HepG2 (cell line): ENCODE data around the gene AK6. TPM values are rescaled to one million over a fixed set of nuclear protein-coding genes. Genes with fewer than 3 reads are reported as not detected.

Source experiments
- ARNT2 ChIP-seq: sonication (generic); formaldehyde crosslinking; IDR thresholded peaks from 2 replicates; pipeline ENCODE4 v1.8.0; 2022; ENCODE audit warnings: mild to moderate bottlenecking, low read depth, missing genetic modification reagents, moderate library complexity
- ATAD3A ChIP-seq: sonication (generic); formaldehyde crosslinking; IDR thresholded peaks from 2 replicates; pipeline ENCODE4 v1.4.0; 2020; ENCODE audit warnings: missing genetic modification reagents
- ATM ChIP-seq: fragments of 450-650 bp; IDR thresholded peaks from 2 replicates; pipeline ENCODE4 v1.7.1; 2017; ENCODE audit warnings: mild to moderate bottlenecking, borderline replicate concordance
- FOXO1 ChIP-seq: sonication (generic); formaldehyde crosslinking; IDR thresholded peaks from 2 replicates; pipeline ENCODE4 v1.4.0; 2020; ENCODE audit warnings: missing genetic modification reagents
- MAFK ChIP-seq, 2 experiments: IDR thresholded peaks in 1 of 2; conservative IDR thresholded peaks in 1 of 2; 2 replicates each; pipeline ENCODE4 v1.6.1; 2011; ENCODE audit warnings: improper control_type of control experiment in 2 of 2, low read length in 2 of 2
- PHF20 ChIP-seq: sonication (generic); formaldehyde crosslinking; IDR thresholded peaks from 2 replicates; pipeline ENCODE4 v1.5.0; 2020; ENCODE audit warnings: mild to moderate bottlenecking, missing genetic modification reagents
- POGK ChIP-seq: sonication (generic); formaldehyde crosslinking; conservative IDR thresholded peaks from 2 replicates; pipeline ENCODE4 v1.8.0; 2022; ENCODE audit warnings: mild to moderate bottlenecking, moderate library complexity, missing genetic modification reagents
- RBFOX2 ChIP-seq: fragments of 200-400 bp; formaldehyde crosslinking; IDR thresholded peaks from 2 replicates; pipeline ENCODE4 v1.6.1; 2017; ENCODE audit warnings: low read depth, mild to moderate bottlenecking, low read length
- SMARCC2 ChIP-seq: fragments of 450-650 bp; IDR thresholded peaks from 2 replicates; pipeline ENCODE4 v1.6.1; 2017; ENCODE audit warnings: antibody characterized with exemption, mild to moderate bottlenecking
- SOX6 ChIP-seq, 2 experiments: fragments of 450-650 bp in 1 of 2; sonication (generic) in 1 of 2; formaldehyde crosslinking in 1 of 2; IDR thresholded peaks; 2 replicates each; pipeline versions ENCODE4 v1.4.0 to v1.6.1; 2017 to 2020; ENCODE audit warnings: antibody characterized with exemption in 1 of 2, mild to moderate bottlenecking in 1 of 2, missing genetic modification reagents in 1 of 2
- ZBTB7A ChIP-seq: sonication (generic); formaldehyde crosslinking; IDR thresholded peaks from 2 replicates; pipeline ENCODE4 v1.8.0; 2022; ENCODE audit warnings: mild to moderate bottlenecking, missing genetic modification reagents
- ZNF121 ChIP-seq: sonication (generic); formaldehyde crosslinking; IDR thresholded peaks from 2 replicates; pipeline ENCODE4 v1.5.0; 2020; ENCODE audit warnings: mild to moderate bottlenecking, missing genetic modification reagents
- ZNF24 ChIP-seq: fragments of 450-650 bp; IDR thresholded peaks from 2 replicates; pipeline ENCODE4 v1.6.1; 2017; ENCODE audit warnings: antibody characterized with exemption, mild to moderate bottlenecking
- ZNF274 ChIP-seq: sonication (generic); formaldehyde crosslinking; IDR thresholded peaks from 2 replicates; pipeline ENCODE4 v1.5.1; 2020; ENCODE audit warnings: mild to moderate bottlenecking, missing genetic modification reagents
- ZNF460 ChIP-seq: sonication (generic); formaldehyde crosslinking; IDR thresholded peaks from 2 replicates; pipeline ENCODE4 v1.5.1; 2020; ENCODE audit warnings: missing genetic modification reagents, mild to moderate bottlenecking, borderline replicate concordance
- ZNF556 ChIP-seq: sonication (generic); formaldehyde crosslinking; IDR thresholded peaks from 2 replicates; pipeline ENCODE4 v1.4.0; 2020; ENCODE audit warnings: mild to moderate bottlenecking, missing genetic modification reagents, borderline replicate concordance
- ZNF569 ChIP-seq: sonication (generic); formaldehyde crosslinking; IDR thresholded peaks from 2 replicates; pipeline ENCODE4 v1.5.0; 2020; ENCODE audit warnings: mild to moderate bottlenecking, missing genetic modification reagents, moderate library complexity, borderline replicate concordance
- ZNF616 ChIP-seq: sonication (generic); formaldehyde crosslinking; IDR thresholded peaks from 2 replicates; pipeline ENCODE4 v1.5.0; 2020; ENCODE audit warnings: low read depth, mild to moderate bottlenecking, missing genetic modification reagents
- ZNF775 ChIP-seq: sonication (generic); formaldehyde crosslinking; IDR thresholded peaks from 2 replicates; pipeline ENCODE4 v1.4.0; 2020; ENCODE audit warnings: missing genetic modification reagents, mild to moderate bottlenecking, moderate library complexity, borderline replicate concordance
- ZNF780A ChIP-seq: sonication (generic); formaldehyde crosslinking; IDR thresholded peaks from 2 replicates; pipeline ENCODE4 v1.8.0; 2022; ENCODE audit warnings: mild to moderate bottlenecking, missing genetic modification reagents, moderate library complexity
- polyA plus RNA-seq, 8 experiments: library from polyadenylated mRNA; depleted of rRNA in 3 of 8; stranded (reverse) in 7 of 8; unstranded in 1 of 8; fragments of >200 nt; fragmentation: Illumina TruSeq in 4 of 8; extraction: Trizol in 4 of 8; gene quantifications; 2 replicates each; pipeline versions ENCODE4 v1.2.1 to v1.2.3, GENCODE V29; 2011 to 2016; ENCODE audit warnings: low read depth in 4 of 8, missing spikeins in 1 of 8, mixed read lengths in 1 of 8; ENCODE audit not compliant: insufficient read depth in 1 of 8
- total RNA-seq, 5 experiments: library from RNA; depleted of rRNA; stranded (reverse); fragments of >200 nt; fragmentation: Illumina TruSeq; extraction: Trizol; gene quantifications; 2 replicates each; pipeline ENCODE4 v1.2.3, GENCODE V29; 2016; ENCODE audit warnings: low read depth in 1 of 5
- TF ChIP-seq, protein P1 (sequence below): sonication (generic); formaldehyde crosslinking; IDR thresholded peaks from 2 replicates; pipeline ENCODE4 v1.4.0; 2020; ENCODE audit warnings: mild to moderate bottlenecking, missing genetic modification reagents
- TF ChIP-seq, protein P2 (sequence below): sonication (generic); formaldehyde crosslinking; IDR thresholded peaks from 2 replicates; pipeline ENCODE4 v1.4.0; 2020; ENCODE audit warnings: mild to moderate bottlenecking, missing genetic modification reagents
- TF ChIP-seq, protein P3 (sequence below): sonication (generic); formaldehyde crosslinking; IDR thresholded peaks from 2 replicates; pipeline ENCODE4 v1.4.0; 2020; ENCODE audit warnings: mild to moderate bottlenecking, low read depth, missing genetic modification reagents

Gene AK6
- total and polyA plus RNA-seq, 2 of the 13 experiments (the other 11 are each of a cell fraction or from before 2014, with no cell fraction given): 31.1 to 77.2 TPM

DNA sequence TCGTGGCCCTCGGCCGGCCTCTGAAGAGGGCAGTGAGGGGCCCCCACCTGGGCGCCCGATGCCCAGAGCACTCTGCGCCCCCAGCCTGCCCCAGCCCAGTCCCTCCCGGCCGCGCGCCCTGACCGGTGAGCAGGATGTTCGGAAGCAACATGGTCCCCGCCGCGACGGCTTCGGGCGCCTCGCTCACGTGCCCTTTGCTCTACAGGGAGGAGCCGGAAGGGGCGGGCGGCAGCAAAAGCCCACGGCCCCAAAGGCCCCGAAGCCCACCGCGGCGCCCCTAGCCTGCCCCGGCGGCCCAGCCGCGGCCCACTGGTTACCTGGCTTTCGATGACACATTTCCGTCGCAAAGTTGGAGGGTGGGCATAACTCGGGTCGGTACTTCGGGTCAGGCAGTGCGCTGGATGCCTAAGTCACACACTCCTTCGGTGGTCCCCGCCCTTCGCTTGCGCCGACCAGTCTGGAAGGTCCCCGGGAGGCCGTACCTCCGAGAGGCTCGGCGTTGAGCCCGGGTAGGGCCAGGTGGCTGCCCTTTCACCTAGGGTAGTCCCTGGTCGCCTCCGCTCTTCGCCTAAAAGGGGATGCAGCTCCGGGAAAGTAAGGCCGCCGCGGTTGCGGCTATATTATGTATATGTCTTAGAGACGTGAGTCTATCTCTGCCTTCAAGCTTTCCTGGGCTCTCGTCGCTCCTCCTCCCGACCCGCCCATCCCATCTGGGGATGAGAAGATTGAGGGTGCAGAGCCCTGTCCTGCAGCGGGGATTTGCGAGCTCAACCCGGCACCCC lies at the start of gene AK6, which contains the start of the genes RAD17 and TAF9 (continued):
- peak; percentile 68; the same call in 1 of the 2 replicates for TF ChIP-seq POGK (CRISPR knock-in tag)
- peak; percentile 91 for TF ChIP-seq PHF20 (CRISPR knock-in tag)
- TF ChIP-seq ZBTB7A (CRISPR knock-in tag): peak; percentile 75; the same call in 1 of the 2 replicates
- TF ChIP-seq ZNF775 (CRISPR knock-in tag): peak; percentile 90
- TF ChIP-seq ZNF460 (CRISPR knock-in tag): peak; percentile 35; the same call in 1 of the 2 replicates
- TF ChIP-seq ZNF616 (CRISPR knock-in tag): peak; percentile 48; the same call in 1 of the 2 replicates
- peak; percentile 81 for TF ChIP-seq ARNT2 (CRISPR knock-in tag)
- TF ChIP-seq, protein P1, sequence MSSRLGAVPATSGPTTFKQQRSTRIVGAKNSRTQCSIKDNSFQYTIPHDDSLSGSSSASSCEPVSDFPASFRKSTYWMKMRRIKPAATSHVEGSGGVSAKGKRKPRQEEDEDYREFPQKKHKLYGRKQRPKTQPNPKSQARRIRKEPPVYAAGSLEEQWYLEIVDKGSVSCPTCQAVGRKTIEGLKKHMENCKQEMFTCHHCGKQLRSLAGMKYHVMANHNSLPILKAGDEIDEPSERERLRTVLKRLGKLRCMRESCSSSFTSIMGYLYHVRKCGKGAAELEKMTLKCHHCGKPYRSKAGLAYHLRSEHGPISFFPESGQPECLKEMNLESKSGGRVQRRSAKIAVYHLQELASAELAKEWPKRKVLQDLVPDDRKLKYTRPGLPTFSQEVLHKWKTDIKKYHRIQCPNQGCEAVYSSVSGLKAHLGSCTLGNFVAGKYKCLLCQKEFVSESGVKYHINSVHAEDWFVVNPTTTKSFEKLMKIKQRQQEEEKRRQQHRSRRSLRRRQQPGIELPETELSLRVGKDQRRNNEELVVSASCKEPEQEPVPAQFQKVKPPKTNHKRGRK (CRISPR knock-in tag): no peak
- no peak for TF ChIP-seq ZNF569 (CRISPR knock-in tag)
- TF ChIP-seq FOXO1: no peak; the same call in 1 of the 2 replicates
- TF ChIP-seq RBFOX2: peak; percentile 99
- no peak for TF ChIP-seq ATM
- TF ChIP-seq ZNF24: no peak; the same call in 1 of the 2 replicates
- peak; percentile 24; the same call in 1 of the 2 replicates for TF ChIP-seq ZNF780A
- TF ChIP-seq, protein P2, sequence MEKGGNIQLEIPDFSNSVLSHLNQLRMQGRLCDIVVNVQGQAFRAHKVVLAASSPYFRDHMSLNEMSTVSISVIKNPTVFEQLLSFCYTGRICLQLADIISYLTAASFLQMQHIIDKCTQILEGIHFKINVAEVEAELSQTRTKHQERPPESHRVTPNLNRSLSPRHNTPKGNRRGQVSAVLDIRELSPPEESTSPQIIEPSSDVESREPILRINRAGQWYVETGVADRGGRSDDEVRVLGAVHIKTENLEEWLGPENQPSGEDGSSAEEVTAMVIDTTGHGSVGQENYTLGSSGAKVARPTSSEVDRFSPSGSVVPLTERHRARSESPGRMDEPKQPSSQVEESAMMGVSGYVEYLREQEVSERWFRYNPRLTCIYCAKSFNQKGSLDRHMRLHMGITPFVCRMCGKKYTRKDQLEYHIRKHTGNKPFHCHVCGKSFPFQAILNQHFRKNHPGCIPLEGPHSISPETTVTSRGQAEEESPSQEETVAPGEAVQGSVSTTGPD (CRISPR knock-in tag): no peak
- peak; percentile 67; the same call in 1 of the 2 replicates for TF ChIP-seq ZNF274 (CRISPR knock-in tag)
- TF ChIP-seq ZNF556: peak; percentile 73; the same call in 1 of the 2 replicates
- TF ChIP-seq, protein P3, sequence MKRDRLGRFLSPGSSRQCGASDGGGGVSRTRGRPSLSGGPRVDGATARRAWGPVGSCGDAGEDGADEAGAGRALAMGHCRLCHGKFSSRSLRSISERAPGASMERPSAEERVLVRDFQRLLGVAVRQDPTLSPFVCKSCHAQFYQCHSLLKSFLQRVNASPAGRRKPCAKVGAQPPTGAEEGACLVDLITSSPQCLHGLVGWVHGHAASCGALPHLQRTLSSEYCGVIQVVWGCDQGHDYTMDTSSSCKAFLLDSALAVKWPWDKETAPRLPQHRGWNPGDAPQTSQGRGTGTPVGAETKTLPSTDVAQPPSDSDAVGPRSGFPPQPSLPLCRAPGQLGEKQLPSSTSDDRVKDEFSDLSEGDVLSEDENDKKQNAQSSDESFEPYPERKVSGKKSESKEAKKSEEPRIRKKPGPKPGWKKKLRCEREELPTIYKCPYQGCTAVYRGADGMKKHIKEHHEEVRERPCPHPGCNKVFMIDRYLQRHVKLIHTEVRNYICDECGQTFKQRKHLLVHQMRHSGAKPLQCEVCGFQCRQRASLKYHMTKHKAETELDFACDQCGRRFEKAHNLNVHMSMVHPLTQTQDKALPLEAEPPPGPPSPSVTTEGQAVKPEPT: peak; percentile 28; the same call in 1 of the 2 replicates
- TF ChIP-seq ATAD3A (CRISPR knock-in tag): no peak
- no peak for TF ChIP-seq MAFK (conservative IDR thresholded peaks at IDR 0.05 in 1 of 2, IDR thresholded peaks at IDR 0.05 in 1 of 2; ENCODE audit: low read length in 2 of 2)
- TF ChIP-seq ZNF121 (CRISPR knock-in tag): no peak
- TF ChIP-seq SMARCC2: no peak
- no peak for TF ChIP-seq SOX6 (IDR thresholded peaks at IDR 0.05)
- peak; percentile 46 for TF ChIP-seq SOX6 (CRISPR knock-in tag; IDR thresholded peaks at IDR 0.05)
